ENCODE measurements around the gene TMEM179B.
"Not testable (repeated sequence)": the region's sequence is repeated elsewhere in the genome, so short reads cannot be mapped to it uniquely, and the experiment has no call there.

Gene TMEM179B

GRCh38 chr11:62789576-62789975, 2.4 kb downstream of the TMEM179B start:
- FAIRE-seq: no peak

GRCh38 chr11:62791501-62792201, 4.4 kb downstream of the TMEM179B start, which contains the start of gene TMEM223:
Gene TMEM223, minus strand, starts transcription at chr11:62792006. Its CDS starts 12 bp downstream, at chr11:62791994.
- no peak for FAIRE-seq

DNA sequence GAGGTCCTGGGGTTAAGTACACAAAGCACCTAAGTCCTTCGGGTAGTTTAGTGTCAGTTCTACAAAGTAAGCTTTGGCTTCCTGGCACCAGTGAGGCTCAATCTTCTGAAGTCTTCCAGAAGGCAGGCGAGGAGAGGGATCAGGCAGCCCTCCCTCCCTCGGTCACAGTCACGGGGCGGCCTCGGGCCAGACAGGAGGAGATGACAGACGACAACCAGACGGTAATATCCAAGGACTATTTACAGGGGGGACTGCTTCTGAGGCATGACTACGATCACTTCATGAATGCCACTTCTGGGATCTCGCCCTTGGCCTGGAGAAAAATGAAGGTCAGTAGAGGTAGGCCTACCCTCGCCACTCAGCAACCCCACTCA, 5.0 kb downstream of the TMEM179B start:
- no peak for FAIRE-seq

DNA sequence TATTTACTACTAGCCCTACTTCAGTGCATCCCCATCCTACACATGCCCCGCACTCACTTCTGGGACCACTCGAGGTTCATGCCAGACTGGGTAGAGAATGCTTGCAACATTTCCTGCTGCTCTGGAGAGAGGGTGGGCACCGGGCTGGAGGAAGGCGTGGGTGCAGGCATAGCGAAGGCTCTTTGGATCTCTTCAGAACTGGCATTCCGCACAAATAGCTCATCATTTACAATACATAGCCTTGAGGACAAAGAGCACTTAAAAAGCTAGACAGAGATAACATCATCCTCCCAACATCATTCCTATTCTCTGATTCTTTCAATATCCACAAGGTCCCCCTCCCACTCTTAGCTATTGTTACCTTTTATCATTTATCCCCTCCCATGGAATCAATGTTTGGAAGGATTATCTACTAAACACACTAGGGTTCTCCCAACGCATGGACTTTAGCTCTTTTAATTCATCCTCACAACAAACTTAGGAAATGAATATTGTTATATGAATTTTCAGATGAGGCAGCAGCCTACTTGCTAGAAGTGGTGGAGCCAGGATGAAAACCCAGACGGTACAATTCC, 7.1 kb downstream of the TMEM179B start:
- FAIRE-seq: no peak

- no peak for FAIRE-seq
Observed at GRCh38 chr11:62796281-62796680, 9.1 kb downstream of the TMEM179B start.

DNA sequence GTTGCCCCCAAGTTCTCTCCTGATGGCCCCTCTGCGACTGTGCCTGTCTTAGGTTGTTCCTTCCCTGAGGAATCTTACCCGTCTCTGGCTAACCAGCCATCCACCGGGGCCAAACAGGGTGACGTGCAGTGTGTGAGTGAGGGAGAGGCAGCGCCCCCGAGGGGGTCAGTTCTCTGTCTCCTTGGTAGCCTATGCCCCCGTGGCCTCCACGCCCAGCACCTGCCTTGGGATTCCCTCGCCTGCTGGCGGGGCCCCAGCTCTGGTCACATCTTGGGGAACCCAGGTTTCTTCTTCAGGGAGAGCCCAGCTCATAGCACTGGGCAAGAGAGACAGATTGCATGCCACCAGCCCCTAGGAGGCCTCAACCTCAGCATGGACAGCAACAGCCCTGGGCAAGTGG, 12.3 kb downstream of the TMEM179B start:
- no peak for FAIRE-seq

- no peak for FAIRE-seq
Observed at GRCh38 chr11:62801071-62801470, 13.9 kb downstream of the TMEM179B start.

- FAIRE-seq: no peak
Observed at GRCh38 chr11:62804310-62805075, 17.3 kb downstream of the TMEM179B start.

- FAIRE-seq: no peak
Observed at GRCh38 chr11:62805076-62805892, 18.1 kb downstream of the TMEM179B start, which contains the start of gene NXF1. Gene NXF1, minus strand, starts transcription at chr11:62805440. Its CDS starts 84 bp downstream, at chr11:62805356.

DNA sequence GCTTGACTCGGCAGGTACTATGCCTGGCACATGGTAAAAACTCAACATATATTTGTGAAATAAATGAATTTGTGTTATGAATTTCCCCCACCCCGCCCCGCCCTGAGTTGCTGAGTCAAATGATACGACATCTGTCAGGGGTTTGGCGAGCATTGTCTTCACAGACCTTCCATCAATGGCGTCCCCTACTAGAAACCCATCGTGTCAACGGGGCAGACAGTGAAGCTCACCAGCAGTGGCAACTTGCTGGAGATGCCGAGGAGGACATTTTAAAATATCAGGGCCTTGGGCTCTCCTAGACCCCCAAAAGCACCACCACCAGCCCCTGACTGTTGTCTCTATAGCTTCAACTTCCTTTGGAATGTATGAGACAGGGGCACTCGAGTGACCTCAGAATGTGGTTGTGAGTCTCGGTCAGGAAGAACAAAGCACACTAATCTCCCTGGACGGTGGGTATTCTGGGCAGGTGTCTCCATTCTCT, 18.8 kb downstream of the TMEM179B start:
- no peak for FAIRE-seq

- FAIRE-seq: no peak
Observed at GRCh38 chr11:62806611-62807121, 19.5 kb downstream of the TMEM179B start.

- no peak for FAIRE-seq
Observed at GRCh38 chr11:62810748-62811147, 23.5 kb downstream of the TMEM179B start.

DNA sequence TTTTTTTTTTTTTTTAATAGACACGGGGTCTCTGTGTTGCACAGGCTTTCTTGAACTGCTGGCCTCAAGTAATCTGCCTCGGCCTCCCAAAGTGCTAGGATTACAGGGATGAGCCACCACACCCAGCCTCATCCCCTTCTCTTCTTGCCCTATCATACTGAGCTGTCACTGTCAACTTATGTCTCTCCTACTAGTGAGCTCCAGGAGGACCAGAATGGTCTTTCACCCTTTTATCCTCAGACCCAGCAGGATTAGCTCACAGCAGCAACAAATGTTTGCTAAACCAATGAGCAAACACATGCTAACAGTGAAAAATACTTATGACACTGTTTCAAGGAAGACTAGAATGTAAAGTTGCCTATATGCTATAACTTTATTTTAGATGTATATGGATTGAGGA, 24.5 kb downstream of the TMEM179B start:
- no peak for FAIRE-seq

GRCh38 chr11:62816557-62816956, 29.4 kb downstream of the TMEM179B start:
- no peak for FAIRE-seq

DNA sequence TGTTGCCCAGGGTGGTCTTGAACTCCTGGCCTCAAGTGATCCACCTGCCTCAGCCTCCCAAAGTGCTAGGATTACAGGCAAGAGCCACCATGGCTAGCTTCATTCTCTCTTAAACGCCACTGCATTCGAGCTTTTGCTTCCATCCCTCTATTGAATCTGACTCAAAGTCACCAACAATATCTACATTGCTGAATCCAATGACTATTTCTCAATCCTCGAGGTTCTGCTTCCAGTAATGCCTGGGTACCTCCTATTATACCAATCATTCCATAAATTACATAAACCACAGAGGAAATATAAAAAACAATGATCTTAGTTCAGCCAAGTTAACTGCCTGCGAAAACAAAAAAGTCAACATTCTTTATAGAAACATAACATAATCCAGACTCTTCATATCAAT, 29.9 kb downstream of the TMEM179B start:
- no peak for FAIRE-seq

GRCh38 chr11:62823677-62824076, 36.5 kb downstream of the TMEM179B start:
- FAIRE-seq: no peak

GRCh38 chr11:62828130-62828529, 40.9 kb downstream of the TMEM179B start:
- not testable (repeated sequence) for FAIRE-seq

DNA sequence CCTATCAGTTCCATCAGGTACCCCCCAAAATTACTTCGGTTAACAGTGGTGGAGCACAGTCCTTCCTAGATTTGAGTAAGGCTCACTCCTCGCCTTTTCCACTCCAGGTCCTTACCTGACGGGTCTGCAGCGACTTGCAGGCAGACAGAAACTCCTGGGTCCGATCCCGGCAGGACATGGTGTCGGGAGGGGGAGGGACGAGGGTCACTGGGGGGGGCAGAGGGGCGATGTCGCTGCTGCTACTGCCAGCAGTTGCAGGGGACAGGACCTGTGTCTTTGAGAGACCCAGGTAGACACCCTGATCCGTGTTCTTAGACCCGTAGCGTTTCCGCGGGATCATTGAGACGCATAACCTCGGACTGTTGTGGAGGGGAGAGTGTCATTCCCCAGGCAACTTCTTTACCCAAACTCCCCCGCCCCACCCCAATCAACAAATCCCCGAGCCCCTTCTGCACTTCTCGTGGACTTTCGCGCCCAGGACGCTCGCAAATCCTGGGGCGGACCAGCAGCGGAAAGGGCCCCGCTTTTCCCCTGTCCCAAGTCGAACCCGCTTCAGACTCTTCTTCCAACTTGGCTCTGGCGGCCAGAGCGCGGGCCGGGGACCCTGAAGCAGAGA, 43.8 kb downstream of the TMEM179B start:
- no peak for FAIRE-seq

DNA sequence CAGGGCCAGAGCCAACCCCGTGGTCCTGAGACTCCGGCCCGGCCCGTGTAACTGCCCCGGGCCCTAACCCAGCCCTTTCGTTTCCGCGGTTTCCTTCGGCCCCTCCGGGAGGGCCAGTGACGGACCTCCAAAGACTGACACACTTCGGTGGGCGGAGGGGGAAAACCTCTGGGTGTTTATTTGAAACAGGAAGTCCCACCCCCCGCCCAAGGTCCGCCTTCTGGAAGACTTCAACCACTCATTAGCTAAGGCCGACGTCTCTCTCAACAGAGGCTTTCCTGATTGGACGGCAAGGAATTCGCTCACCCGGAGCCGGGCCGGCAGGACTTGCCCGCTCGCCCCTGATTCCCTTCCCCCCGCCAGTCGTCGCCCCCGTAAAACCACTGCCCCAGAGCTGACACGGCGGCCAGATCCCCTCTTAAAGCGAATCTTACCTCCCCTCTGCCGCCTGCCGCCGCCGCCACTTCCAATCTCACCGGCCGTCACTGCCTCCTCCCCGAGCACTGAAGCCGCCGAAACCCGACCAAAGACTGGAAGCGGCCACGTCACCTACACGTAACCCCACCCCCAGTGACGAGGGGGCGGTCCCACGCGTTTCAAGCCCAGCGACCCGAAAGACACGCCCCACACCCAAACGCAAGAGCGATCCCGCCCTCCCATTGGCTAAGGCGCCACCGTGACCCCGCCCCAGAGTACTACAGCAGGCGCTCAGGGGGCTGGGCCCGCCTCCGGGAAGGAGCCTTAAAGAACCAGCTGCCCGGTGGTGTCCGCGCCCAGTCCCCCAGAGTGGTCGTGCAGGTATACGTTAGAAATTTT, 44.5 kb downstream of the TMEM179B start, which contains the start of gene STX5:
Gene STX5 (minus strand): TSS at position 532 of the 816 bp plus-strand sequence. CDS start 808 bp downstream, outside the sequence.
- FAIRE-seq: peak; percentile 18

GRCh38 chr11:62832336-62833234, 45.4 kb downstream of the TMEM179B start, which contains the start of gene TEX54:
Gene TEX54, minus strand, starts transcription at chr11:62832841.
- FAIRE-seq: no peak

All from colon (tissue), 2 donors.